ENCODE results near the gene CNPPD1. TPM values are rescaled to one million over a fixed set of nuclear protein-coding genes. Genes with fewer than 3 reads are reported as not detected.

Gene CNPPD1
- total and polyA plus RNA-seq, 2 of the 8 experiments (the other 6 are each of a cell fraction or from before 2014, with no cell fraction given) = 32.9 to 35.9 TPM

DNA sequence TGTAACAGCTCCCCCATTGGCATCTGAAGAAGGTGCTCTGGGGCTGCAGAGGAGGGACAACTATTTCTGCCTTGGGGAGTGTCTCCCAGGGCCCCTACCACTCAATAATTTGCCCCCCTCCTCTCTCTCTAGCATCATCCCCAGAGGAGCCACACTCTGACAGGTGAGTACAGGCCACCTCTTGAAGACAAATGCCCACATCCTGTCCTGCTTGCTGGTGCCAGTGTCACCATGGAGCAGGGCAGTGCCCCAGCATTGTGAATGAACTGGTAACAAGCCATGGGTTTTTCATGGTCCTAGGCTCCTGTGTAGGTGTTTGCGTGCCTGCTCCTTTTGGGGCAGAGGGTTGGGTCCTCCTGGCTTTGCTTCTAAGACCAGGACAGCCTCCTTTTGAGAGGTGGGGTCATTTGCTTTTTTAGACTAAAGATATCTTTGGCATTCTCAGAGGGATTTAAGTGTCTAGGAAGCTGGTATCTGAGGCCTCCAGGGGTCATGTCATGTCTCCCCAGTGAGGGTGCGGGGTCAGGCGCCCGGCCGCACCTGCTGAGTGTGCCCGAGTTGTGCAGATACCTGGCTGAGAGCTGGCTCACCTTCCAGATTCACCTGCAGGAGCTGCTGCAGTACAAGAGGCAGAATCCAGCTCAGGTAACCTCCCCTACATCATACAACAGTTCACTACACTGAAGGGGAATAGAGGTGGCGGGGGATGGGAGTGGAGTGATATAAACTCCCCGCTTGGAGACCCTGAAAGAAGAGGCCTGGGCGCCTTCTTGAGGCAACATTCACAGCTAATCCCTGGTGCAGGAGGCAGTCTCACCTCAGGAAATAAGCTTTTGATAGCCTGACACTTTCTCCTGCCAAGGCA is 3.1 kb upstream of the CNPPD1 start (continued):
- TF ChIP-seq MAFK (IDR thresholded peaks at IDR 0.05; ENCODE audit: low read depth, low read length) (no peak), JUN (IDR thresholded peaks at IDR 0.05; ENCODE audit: low read depth, low read length) (no peak), KDM4A (IDR thresholded peaks at IDR 0.05; ENCODE audit: low read depth, low read length, severe bottlenecking) (no peak), RFX5 (IDR thresholded peaks at IDR 0.05; ENCODE audit: borderline replicate concordance, low read depth, low read length) (no peak)

Measured in H1 (cell line).